Stomach smooth muscle (tissue), 2 donors: ENCODE measurements around the gene VRK1.

Experiments
- H3K27ac ChIP-seq: one replicate; pipeline ENCODE4 v1.7.0; 2013; ENCODE audit warnings: mild to moderate bottlenecking, low read length, inconsistent platforms
- H3K27me3 ChIP-seq, 2 donors: one replicate each; pipeline ENCODE4 v1.7.0; 2013; ENCODE audit warnings: low read length in 2 of 2; ENCODE audit not compliant: insufficient read depth in 2 of 2, control insufficient read depth in 1 of 2
- H3K36me3 ChIP-seq, 2 donors: one replicate each; pipeline ENCODE4 v1.7.0; 2013; ENCODE audit warnings: low read length in 2 of 2; ENCODE audit not compliant: control insufficient read depth in 2 of 2, insufficient read depth in 2 of 2
- H3K4me1 ChIP-seq: one replicate; pipeline ENCODE4 v1.7.0; 2013; ENCODE audit warnings: low read length; ENCODE audit not compliant: control insufficient read depth, insufficient read depth
- H3K4me3 ChIP-seq, 2 donors: one replicate each; pipeline ENCODE4 v1.7.0; 2013; ENCODE audit warnings: low read length in 2 of 2
- H3K9ac ChIP-seq, 2 donors: one replicate each; pipeline ENCODE4 v1.7.0; 2013; ENCODE audit warnings: low read length in 2 of 2, mild to moderate bottlenecking in 1 of 2
- H3K9me3 ChIP-seq, 2 donors: one replicate each; pipeline ENCODE4 v1.7.0; 2013; ENCODE audit warnings: low read length in 2 of 2; ENCODE audit not compliant: control insufficient read depth in 2 of 2
- donor health status: healthy.
- donor health status: Pancreatic carcinoma.

Gene VRK1

DNA sequence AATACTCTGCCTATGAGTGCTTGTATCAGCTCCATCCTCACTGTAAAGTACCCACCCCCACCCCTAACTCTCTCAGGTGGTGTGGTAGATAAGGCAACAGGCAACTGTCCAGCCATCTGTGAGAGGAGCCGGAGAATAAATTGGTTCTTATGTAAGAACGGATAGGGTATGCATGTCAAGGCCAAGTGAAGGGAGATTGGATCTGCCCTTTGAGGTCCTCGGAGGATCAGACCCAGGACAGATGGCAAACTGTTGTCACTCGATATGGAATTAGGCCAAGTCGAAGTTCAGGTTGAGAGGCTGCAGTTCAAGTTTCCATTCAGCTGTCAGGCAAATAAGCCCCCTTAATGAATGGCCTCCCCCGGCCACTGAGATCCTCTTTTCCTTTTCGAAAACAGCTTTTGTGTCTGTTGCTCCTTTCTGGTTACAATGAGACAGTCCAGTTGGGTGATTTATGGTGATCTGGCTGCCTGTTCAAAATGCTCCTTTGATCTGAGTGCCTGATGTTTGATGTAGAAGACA lies 120.3 kb downstream of the VRK1 start:
- H3K4me3 ChIP-seq: no peak overlapping the region
- H3K27me3 ChIP-seq: no peaks in the 10 kb centered on the region
- H3K9ac ChIP-seq: no peak overlapping the region
- H3K9me3 ChIP-seq: peaks cover 0 to 6% of the 10 kb centered on the region in 2 donors
- H3K36me3 ChIP-seq: no peaks in the 10 kb centered on the region
- H3K27ac ChIP-seq: no peak overlapping the region
- no peaks in the 10 kb centered on the region for H3K4me1 ChIP-seq

DNA sequence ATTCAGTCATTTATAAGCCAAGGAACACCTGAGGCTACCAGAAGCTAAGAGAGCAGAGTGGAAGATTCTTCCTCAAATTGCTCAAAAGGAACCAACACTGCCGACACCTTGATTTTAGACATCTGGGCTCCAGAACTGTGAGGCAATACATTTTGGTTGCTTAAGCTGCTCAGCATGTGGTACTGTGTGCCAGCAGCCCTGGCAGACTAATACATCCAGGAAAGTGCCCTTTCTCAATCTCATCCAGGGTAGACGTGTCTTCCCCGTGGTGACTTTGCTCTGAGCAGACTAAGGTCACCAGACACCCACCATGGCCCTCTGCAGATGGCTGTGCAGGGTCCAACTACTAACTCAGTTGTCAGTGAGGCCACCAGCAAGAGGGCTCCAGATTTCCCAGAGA lies 122.8 kb downstream of the VRK1 start:
- Histone ChIP-seq H3K9me3 (peaks cover 3 to 19% of the 10 kb centered on the region in 2 donors), H3K36me3 (no peaks in the 10 kb centered on the region), H3K27me3 (no peaks in the 10 kb centered on the region), H3K4me3 (no peak overlapping the region), H3K4me1 (no peaks in the 10 kb centered on the region), H3K9ac (no peak overlapping the region), H3K27ac (no peak overlapping the region)

DNA sequence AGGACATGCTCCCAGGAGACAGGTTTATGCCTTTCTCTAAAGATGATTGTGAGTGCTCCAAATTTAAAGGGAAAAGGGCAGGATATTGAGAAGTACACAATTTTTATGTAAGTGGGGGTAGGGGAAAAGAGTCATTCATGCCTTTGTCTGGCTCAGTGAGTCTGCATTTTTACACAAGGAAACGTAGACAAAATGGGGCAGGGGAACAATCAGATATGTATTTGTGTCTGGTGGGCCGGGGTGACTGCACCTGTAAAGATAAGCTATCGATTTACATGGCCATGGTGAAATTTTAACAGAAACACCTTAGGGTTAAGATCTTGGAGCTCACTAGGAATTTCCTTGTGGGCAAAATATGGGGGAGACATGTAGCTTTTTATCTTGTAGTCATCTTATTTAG lies 123.6 kb downstream of the VRK1 start:
- no peak overlapping the region for H3K9ac ChIP-seq
- H3K9me3 ChIP-seq: peaks cover 3 to 19% of the 10 kb centered on the region in 2 donors
- no peak overlapping the region for H3K4me3 ChIP-seq
- no peaks in the 10 kb centered on the region for H3K4me1 ChIP-seq
- H3K27ac ChIP-seq: no peak overlapping the region
- no peaks in the 10 kb centered on the region for H3K27me3 ChIP-seq
- no peaks in the 10 kb centered on the region for H3K36me3 ChIP-seq

DNA sequence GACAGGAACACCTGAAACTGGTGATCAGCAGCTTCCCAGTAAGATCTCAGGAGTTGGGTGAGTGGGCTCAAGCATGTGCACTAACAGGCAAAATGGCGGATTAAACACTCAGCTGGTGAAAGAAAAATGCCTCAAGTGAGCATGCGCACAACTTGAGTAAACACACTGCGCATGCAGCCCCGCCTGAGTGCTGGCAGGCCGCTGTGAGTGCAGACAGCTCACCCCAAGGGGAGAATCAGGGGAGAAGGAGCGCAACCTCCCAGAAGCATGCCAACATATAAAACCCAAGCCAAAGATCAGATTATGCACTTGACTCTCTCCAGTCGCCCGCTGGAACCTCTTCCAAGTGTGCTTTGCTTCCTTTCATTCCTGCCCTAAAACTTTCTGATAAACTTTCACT lies 125.8 kb downstream of the VRK1 start:
- peaks cover 3 to 19% of the 10 kb centered on the region in 2 donors for H3K9me3 ChIP-seq
- H3K36me3 ChIP-seq: no peaks in the 10 kb centered on the region
- no peak overlapping the region for H3K27ac ChIP-seq
- no peak overlapping the region for H3K4me3 ChIP-seq
- H3K27me3 ChIP-seq: no peaks in the 10 kb centered on the region
- no peaks in the 10 kb centered on the region for H3K4me1 ChIP-seq
- no peak overlapping the region for H3K9ac ChIP-seq

DNA sequence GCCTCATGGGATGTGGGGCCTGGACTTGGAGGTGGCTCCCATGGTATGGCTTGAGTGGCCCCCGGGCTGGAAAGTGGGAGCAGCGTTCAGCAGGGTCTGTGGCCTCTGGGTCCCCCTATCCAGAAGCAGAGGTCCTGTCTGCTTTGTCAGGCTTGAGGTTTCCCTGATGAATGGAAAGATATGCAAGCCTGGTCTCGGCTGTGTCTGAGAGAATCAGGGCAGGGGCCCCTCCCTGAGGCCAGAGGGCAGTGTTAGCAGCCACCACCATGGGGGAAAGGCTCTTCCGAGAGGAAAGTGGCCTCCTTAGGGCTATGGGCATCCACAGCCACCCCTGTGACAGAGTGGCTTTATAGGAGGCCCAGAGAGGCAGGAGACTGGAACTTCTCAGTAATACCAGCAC lies 128.2 kb downstream of the VRK1 start:
- Histone ChIP-seq H3K4me1 (no peaks in the 10 kb centered on the region), H3K36me3 (no peaks in the 10 kb centered on the region), H3K27me3 (no peaks in the 10 kb centered on the region), H3K9me3 (peaks cover 3 to 17% of the 10 kb centered on the region in 2 donors), H3K4me3 (no peak overlapping the region), H3K9ac (no peak overlapping the region), H3K27ac (no peak overlapping the region)

DNA sequence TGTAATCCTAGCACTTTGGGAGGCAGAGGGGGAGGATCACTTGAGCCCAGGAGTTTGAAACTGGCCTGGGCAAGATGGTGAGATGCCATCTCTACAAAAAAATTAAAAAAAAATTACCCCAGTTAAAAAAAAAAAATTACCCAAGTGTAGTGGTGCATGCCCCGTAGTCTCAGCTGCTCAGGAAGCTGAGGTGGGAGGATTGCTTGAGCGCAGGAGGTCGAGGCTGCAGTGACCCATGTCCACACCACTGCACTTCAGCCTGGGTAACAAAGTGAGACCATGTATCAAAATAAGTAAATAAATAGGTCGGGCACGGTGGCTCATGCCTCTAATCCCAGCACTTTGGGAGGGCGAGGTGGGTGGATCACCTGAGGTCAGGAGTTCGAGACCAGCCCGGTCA lies 128.8 kb downstream of the VRK1 start:
- no peak overlapping the region for H3K27ac ChIP-seq
- peaks cover 3 to 15% of the 10 kb centered on the region in 2 donors for H3K9me3 ChIP-seq
- H3K9ac ChIP-seq: no peak overlapping the region
- H3K36me3 ChIP-seq: no peaks in the 10 kb centered on the region
- no peaks in the 10 kb centered on the region for H3K4me1 ChIP-seq
- H3K4me3 ChIP-seq: no peak overlapping the region
- no peaks in the 10 kb centered on the region for H3K27me3 ChIP-seq

DNA sequence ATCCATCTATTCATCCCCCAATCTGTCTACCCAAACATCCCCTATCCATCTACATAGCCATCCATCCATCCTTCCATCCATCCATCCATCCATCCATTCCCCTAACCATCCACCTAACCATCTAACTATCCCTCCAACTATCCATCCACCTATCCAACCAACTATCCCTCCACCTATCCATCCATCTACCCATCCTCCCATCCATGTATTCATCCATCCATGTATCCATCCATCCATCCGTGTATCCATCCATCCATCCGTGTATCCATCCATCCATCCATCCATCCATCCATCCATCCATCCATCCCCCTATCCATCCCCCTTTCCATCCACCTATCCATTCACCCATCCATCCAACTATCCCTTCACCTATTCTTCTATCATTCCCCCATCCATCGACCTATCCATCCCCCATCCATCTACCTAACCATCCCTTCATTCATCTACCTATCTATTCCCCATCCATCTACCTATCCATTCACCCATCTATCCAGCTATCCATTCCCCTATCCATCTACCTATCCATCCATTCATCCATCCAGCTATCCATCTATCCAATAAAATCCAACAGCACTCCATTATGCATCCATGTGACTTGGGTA lies 131.7 kb downstream of the VRK1 start:
- no peak overlapping the region for H3K9ac ChIP-seq
- peaks cover 0 to 1% of the 10 kb centered on the region in 2 donors for H3K9me3 ChIP-seq
- no peaks in the 10 kb centered on the region for H3K27me3 ChIP-seq
- no peak overlapping the region for H3K27ac ChIP-seq
- H3K4me3 ChIP-seq: no peak overlapping the region
- no peaks in the 10 kb centered on the region for H3K4me1 ChIP-seq
- no peaks in the 10 kb centered on the region for H3K36me3 ChIP-seq

DNA sequence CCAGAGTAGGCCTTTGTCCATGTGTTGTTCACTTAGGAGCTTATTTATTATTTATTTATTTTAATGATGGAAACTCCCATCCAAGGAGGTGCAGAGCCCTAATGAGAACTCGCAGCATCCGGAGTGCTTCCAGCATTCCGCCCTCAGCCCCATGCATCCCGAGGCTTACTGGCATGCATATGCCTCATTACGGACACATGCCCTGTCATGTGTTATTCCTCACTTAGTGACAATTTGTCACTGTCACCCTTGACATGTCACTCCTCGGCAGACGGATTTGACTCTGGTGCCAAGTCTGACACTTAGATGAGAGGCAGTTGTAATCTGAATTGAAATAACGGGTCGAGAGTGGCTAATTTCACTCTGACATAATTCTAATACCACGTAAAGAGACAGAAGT lies 132.8 kb downstream of the VRK1 start:
- Histone ChIP-seq H3K36me3 (no peaks in the 10 kb centered on the region), H3K9ac (no peak overlapping the region), H3K4me1 (no peaks in the 10 kb centered on the region), H3K9me3 (no peaks in the 10 kb centered on the region), H3K27ac (no peak overlapping the region), H3K27me3 (no peaks in the 10 kb centered on the region), H3K4me3 (no peak overlapping the region)

DNA sequence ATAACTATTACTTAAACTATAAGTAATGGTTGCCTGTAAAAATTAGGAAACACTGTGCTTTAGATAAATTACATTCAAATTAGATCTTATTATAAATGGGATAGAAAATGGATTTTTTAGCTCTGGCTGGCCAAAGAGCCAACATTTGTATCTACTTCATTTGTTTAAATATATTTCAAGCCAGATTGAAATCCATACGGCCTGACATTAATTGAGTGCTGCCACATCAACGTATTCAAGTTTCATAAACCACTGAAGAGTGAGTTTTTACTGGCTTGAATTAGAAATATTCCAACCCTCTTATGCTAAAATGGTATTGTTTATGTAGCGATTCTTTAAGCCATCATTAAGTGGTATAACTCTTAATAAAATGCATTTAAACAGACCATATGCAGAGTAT lies 133.3 kb downstream of the VRK1 start:
- H3K27ac ChIP-seq: no peak overlapping the region
- H3K9ac ChIP-seq: no peak overlapping the region
- no peak overlapping the region for H3K4me3 ChIP-seq
- H3K36me3 ChIP-seq: no peaks in the 10 kb centered on the region
- H3K27me3 ChIP-seq: no peaks in the 10 kb centered on the region
- no peaks in the 10 kb centered on the region for H3K9me3 ChIP-seq
- no peaks in the 10 kb centered on the region for H3K4me1 ChIP-seq
